ENCODE measurements around the gene PITPNM3.

Gene PITPNM3

GRCh38 chr17:6551869-6552531, 4.4 kb downstream of the PITPNM3 start:
- no peak for DNase-seq (ENCODE audit: low read depth, low spot score)

GRCh38 chr17:6551356-6551755, 5.0 kb downstream of the PITPNM3 start:
- DNase-seq (ENCODE audit: low read depth, low spot score): no peak

- DNase-seq (ENCODE audit: low read depth, low spot score): no peak
Observed at GRCh38 chr17:6549384-6550036, 6.8 kb downstream of the PITPNM3 start.

GRCh38 chr17:6548578-6549330, 7.6 kb downstream of the PITPNM3 start:
- DNase-seq (ENCODE audit: low read depth, low spot score): no peak

GRCh38 chr17:6548034-6548433, 8.3 kb downstream of the PITPNM3 start:
- DNase-seq (ENCODE audit: low read depth, low spot score): no peak

GRCh38 chr17:6547336-6547735, 9.0 kb downstream of the PITPNM3 start:
- DNase-seq (ENCODE audit: low read depth, low spot score): no peak

- no peak for DNase-seq (ENCODE audit: low read depth, low spot score)
Observed at GRCh38 chr17:6546069-6546718, 10.2 kb downstream of the PITPNM3 start.

GRCh38 chr17:6545291-6545690, 11.1 kb downstream of the PITPNM3 start:
- no peak for DNase-seq (ENCODE audit: low read depth, low spot score)

- no peak for DNase-seq (ENCODE audit: low read depth, low spot score)
Observed at GRCh38 chr17:6544011-6544370, 12.4 kb downstream of the PITPNM3 start.

GRCh38 chr17:6543079-6544010, 13.0 kb downstream of the PITPNM3 start:
- no peak for DNase-seq (ENCODE audit: low read depth, low spot score)

GRCh38 chr17:6542577-6542976, 13.8 kb downstream of the PITPNM3 start:
- no peak for DNase-seq (ENCODE audit: low read depth, low spot score)

GRCh38 chr17:6541886-6542285, 14.5 kb downstream of the PITPNM3 start:
- no peak for DNase-seq (ENCODE audit: low read depth, low spot score)

GRCh38 chr17:6539871-6540270, 16.5 kb downstream of the PITPNM3 start:
- DNase-seq (ENCODE audit: low read depth, low spot score): no peak

- DNase-seq (ENCODE audit: low read depth, low spot score): no peak
Observed at GRCh38 chr17:6536566-6537065, 19.7 kb downstream of the PITPNM3 start.

- DNase-seq (ENCODE audit: low read depth, low spot score): no peak
Observed at GRCh38 chr17:6536053-6536452, 20.3 kb downstream of the PITPNM3 start.

- DNase-seq (ENCODE audit: low read depth, low spot score): no peak
Observed at GRCh38 chr17:6534846-6535514, 21.4 kb downstream of the PITPNM3 start.

- DNase-seq (ENCODE audit: low read depth, low spot score): no peak
Observed at GRCh38 chr17:6532441-6532885, 23.9 kb downstream of the PITPNM3 start.

GRCh38 chr17:6531575-6531974, 24.8 kb downstream of the PITPNM3 start:
- no peak for DNase-seq (ENCODE audit: low read depth, low spot score)

GRCh38 chr17:6530324-6530920, 25.9 kb downstream of the PITPNM3 start:
- DNase-seq (ENCODE audit: low read depth, low spot score): no peak

- no peak for DNase-seq (ENCODE audit: low read depth, low spot score)
Observed at GRCh38 chr17:6528557-6528956, 27.8 kb downstream of the PITPNM3 start.

Measured in smooth muscle cell of the brain vasculature (primary cell).